Coronary artery (tissue), 2 donors: ENCODE measurements around the gene SERPINH1.

Experiments
- DNase-seq: peaks from one replicate; pipeline ENCODE4 v3.0.0-alpha.2; 2017; ENCODE audit warnings: low spot score
- H3K27ac ChIP-seq, 2 donors: fragments of 200-600 bp; sonication (generic); one replicate each; pipeline ENCODE4 v1.5.1; 2016 to 2019
- H3K4me3 ChIP-seq: fragments of 200-600 bp; sonication (generic); 2 replicates; pipeline ENCODE4 v1.5.1; 2016; ENCODE audit warnings: mild to moderate bottlenecking, moderate library complexity
- TF ChIP-seq, protein P1 (sequence below): fragments of 200-600 bp; sonication (generic); IDR thresholded peaks from one replicate; pipeline ENCODE4 v1.5.1; 2019; ENCODE audit warnings: antibody characterized with exemption

The SERPINH1 gene

GRCh38 chr11:75562836-75563484 lies 907 bp downstream of the SERPINH1 start:
- peak overlapping the region; percentile 88 for H3K4me3 ChIP-seq
- DNase-seq = no peak
- peak overlapping the region; percentile 95 to 99 for H3K27ac ChIP-seq
- TF ChIP-seq, protein P1, sequence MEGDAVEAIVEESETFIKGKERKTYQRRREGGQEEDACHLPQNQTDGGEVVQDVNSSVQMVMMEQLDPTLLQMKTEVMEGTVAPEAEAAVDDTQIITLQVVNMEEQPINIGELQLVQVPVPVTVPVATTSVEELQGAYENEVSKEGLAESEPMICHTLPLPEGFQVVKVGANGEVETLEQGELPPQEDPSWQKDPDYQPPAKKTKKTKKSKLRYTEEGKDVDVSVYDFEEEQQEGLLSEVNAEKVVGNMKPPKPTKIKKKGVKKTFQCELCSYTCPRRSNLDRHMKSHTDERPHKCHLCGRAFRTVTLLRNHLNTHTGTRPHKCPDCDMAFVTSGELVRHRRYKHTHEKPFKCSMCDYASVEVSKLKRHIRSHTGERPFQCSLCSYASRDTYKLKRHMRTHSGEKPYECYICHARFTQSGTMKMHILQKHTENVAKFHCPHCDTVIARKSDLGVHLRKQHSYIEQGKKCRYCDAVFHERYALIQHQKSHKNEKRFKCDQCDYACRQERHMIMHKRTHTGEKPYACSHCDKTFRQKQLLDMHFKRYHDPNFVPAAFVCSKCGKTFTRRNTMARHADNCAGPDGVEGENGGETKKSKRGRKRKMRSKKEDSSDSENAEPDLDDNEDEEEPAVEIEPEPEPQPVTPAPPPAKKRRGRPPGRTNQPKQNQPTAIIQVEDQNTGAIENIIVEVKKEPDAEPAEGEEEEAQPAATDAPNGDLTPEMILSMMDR = no peak

DNA sequence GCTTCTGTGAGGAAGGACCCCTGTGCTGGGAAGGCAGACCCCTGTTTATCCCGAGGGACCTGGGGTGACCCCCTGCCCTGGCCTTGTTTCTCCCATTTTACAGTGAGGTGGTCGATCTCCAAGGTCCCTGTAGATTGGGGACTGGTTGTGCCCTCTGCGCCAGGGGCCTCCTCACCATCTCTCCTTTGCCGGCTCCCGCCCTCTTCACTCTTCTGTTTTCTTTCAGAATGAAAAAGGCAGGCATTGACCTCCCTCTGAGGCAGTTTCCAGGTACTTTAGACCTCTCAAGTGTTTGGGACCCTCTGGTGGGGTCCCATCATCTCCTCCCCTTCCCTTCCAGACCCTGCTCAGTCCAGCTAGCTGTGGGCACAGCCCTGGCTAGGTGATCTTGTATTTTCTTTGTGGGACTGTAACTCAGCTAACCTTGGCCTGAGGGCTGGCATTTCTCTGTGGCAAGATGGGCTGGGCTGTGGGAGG lies 1.5 kb downstream of the SERPINH1 start:
- Histone ChIP-seq H3K4me3 (peak overlapping the region; percentile 88), H3K27ac (peak overlapping the region; percentile 95 to 99)
- DNase-seq = no peak
- TF ChIP-seq, protein P1 = no peak

GRCh38 chr11:75563978-75564552 lies 2.0 kb downstream of the SERPINH1 start:
- TF ChIP-seq, protein P1 = peak; percentile 54
- Histone ChIP-seq H3K4me3 (peak overlapping the region; percentile 88), H3K27ac (peak overlapping the region; percentile 95 to 99)
- DNase-seq = peak; percentile 92

- H3K27ac ChIP-seq = peak overlapping the region; percentile 95 to 99
- H3K4me3 ChIP-seq = peak overlapping the region; percentile 88
- TF ChIP-seq, protein P1 = no peak
- no peak for DNase-seq
Measured at GRCh38 chr11:75565221-75565814, 3.3 kb downstream of the SERPINH1 start.

DNA sequence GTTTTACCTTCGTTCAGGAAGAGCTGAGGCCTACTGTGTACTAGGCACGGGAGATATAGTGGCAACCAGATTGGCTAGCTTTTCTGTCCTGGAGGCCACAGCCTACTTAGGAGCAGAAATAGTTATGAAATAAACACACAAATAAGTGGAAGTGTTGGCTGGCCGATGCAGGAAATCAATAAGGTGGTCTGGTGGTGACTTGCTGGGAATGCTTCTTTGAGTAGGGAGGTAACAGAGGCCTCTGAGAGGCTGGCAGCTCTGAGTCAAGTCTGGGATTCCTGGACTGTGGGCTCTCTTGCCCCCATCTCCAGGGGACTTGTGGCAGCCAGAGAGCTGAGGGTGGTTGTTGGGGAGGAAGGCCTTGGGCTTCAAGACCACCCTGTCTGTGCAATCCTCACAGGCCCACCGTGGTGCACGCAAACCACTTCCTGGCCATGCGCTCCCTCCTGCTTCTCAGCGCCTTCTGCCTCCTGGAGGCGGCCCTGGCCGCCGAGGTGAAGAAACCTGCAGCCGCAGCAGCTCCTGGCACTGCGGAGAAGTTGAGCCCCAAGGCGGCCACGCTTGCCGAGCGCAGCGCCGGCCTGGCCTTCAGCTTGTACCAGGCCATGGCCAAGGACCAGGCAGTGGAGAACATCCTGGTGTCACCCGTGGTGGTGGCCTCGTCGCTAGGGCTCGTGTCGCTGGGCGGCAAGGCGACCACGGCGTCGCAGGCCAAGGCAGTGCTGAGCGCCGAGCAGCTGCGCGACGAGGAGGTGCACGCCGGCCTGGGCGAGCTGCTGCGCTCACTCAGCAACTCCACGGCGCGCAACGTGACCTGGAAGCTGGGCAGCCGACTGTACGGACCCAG lies 4.1 kb downstream of the SERPINH1 start:
- no peak for DNase-seq
- Histone ChIP-seq H3K27ac (peak overlapping the region; percentile 95 to 99), H3K4me3 (peak overlapping the region; percentile 88)

GRCh38 chr11:75566763-75567279 lies 4.8 kb downstream of the SERPINH1 start:
- TF ChIP-seq, protein P1 = no peak
- Histone ChIP-seq H3K4me3 (peak overlapping the region; percentile 42), H3K27ac (peak overlapping the region in 1 of 2 donors; percentile 42)
- DNase-seq = no peak

More for the DNA sequence above, 4.1 kb downstream of the SERPINH1 start:
- TF ChIP-seq, protein P1 = no peak
